Measurements from ENCODE around the gene BRF1. TPM values are rescaled to one million over a fixed set of nuclear protein-coding genes. Genes with fewer than 3 reads are reported as not detected.

The BRF1 gene, protein sequence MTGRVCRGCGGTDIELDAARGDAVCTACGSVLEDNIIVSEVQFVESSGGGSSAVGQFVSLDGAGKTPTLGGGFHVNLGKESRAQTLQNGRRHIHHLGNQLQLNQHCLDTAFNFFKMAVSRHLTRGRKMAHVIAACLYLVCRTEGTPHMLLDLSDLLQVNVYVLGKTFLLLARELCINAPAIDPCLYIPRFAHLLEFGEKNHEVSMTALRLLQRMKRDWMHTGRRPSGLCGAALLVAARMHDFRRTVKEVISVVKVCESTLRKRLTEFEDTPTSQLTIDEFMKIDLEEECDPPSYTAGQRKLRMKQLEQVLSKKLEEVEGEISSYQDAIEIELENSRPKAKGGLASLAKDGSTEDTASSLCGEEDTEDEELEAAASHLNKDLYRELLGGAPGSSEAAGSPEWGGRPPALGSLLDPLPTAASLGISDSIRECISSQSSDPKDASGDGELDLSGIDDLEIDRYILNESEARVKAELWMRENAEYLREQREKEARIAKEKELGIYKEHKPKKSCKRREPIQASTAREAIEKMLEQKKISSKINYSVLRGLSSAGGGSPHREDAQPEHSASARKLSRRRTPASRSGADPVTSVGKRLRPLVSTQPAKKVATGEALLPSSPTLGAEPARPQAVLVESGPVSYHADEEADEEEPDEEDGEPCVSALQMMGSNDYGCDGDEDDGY
- 47.9 and 48.2 TPM in 2 replicates for total RNA-seq

GRCh38 chr14:105300542-105301102 is at the start of gene BRF1:
BRF1 (minus strand) TSS chr14:105301001; CDS start chr14:105300629, 372 bp downstream.

DNA sequence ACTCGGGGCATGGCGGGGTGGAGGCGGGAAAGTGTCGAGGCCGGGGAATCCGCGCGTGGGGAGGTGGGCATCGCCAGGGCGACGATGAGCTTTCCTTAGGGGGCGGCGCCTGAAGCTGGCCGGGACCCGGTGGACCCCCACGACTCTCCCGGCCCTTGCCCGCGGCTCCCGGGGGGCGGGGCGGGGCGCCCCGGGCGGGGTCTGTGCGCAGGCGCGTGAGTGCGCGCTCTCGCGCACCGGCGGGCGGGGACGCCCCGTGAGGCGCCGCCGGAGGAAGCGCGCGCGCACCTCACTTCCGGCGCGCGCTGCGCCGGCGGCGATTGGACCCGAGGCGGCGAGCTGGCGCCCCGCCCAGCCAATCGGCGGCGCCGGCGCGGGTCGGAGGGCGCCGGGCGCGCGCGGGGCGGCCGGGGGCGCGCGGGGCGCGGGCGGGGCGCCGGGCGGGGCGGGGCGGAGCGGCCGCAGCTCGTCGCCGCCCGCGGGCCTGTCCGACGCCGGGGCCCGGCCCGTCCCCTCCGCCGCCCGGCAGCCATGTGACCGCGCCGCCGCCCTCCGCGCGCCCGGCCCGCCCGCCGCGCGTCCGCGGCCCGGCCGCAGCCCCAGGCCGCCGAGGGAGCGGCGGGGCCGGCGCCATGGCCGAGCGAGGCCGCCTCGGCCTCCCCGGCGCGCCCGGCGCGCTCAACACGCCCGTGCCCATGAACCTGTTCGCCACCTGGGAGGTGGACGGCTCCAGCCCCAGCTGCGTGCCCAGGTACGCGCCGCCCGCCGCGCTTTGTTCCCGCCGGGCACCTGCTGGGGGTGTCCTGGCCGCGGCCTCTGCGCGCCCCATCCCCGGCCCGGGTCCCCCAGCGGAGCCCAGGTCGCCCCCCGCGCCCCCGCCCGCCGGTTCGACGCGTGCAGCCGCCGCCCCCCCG is 13.7 kb upstream of the BRF1 start, which contains the start of gene PACS2:
Gene PACS2, plus strand, starts transcription at position 462 of the 914 bp plus-strand sequence. Its CDS starts 171 bp downstream, at position 633.

DNA sequence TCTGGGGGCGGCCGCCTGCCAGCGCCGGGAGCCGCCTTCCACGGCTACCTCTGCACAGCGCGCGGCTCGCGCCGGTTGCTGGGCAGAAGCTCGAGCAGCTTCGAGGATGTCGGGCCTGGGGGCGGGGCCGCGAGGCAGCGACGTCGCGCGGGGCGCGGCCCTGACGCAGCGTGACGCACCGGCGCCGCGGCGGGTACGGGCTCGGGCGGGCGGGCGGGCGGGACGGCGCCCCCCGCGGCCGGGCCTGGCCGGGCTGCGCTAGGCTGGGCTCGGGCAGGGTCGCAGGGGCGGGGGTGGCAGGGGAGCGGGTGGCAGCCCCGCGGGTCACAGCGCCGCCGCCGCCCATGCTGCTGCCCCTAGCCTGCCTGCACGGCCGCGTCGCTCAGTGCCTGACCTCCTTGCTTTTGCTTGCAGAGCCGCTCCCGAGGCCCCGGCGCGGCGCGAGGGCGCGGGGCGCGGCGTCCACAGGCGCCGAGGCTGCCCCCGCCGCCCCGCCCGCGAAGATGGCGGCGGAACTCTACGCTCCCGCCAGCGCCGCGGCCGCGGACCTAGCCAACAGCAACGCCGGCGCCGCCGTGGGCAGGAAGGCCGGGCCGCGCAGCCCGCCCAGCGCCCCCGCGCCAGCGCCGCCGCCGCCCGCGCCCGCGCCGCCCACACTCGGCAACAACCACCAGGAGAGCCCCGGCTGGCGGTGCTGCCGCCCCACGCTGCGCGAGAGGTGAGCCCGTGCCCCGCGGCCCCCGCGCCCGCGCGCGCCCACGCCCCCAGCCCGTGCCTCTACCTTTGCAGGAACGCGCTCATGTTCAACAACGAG is 52.2 kb downstream of the BRF1 start, which contains the start of gene BTBD6:
Gene BTBD6, plus strand, starts transcription at position 166 of the 814 bp plus-strand sequence. Its CDS starts 179 bp downstream, at position 345.

DNA sequence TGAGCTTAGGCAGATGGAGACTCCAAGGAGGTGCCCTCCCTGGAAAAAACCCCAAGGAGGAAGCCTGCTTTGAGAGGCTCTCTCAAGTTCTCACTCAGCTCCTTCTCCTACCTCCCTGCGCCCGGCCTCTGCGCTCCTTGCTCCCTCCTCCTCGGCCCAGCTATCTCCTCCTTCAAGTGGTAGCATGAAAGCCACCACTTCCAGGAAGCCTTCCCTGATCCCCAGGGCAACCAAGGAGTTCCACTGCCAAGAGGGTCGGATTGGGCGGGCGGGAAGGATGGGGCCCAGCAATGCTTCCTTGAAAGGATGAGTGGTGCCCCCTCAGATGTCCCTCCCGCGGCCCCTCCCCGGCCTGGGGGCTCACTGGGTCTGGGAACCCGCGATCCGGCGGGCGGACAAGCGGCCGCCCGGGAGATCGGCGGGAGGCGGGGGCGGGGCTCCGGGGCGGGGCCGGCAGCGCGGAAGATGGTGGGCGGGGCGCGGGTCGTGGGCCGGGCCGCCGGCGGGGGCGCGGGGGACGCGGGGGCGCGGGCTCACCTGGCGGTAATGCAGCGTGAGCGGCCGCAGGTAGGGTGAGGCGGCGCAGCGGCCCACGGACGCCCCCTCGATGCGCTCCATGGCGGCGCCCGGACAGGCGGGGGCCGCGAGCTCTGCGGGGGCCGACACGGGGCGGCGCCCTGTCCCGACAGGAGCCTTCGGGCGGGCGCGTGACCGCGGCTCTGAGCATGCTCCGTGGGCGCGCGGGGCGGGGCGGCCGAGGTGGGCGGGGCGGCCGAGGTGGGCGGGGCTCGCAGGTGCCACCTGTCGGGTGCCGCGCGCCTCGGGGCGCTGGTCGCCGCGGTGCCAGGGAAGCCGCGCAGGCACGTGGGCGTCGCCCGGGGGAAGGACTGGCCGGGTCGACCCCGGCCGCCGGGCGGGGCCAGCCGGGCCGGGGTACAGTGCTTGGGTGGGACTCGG is 119.9 kb downstream of the BRF1 start, which contains the start of gene NUDT14:
Gene NUDT14, minus strand, starts transcription at position 721 of the 957 bp plus-strand sequence. Its CDS starts 103 bp downstream, at position 618.

DNA sequence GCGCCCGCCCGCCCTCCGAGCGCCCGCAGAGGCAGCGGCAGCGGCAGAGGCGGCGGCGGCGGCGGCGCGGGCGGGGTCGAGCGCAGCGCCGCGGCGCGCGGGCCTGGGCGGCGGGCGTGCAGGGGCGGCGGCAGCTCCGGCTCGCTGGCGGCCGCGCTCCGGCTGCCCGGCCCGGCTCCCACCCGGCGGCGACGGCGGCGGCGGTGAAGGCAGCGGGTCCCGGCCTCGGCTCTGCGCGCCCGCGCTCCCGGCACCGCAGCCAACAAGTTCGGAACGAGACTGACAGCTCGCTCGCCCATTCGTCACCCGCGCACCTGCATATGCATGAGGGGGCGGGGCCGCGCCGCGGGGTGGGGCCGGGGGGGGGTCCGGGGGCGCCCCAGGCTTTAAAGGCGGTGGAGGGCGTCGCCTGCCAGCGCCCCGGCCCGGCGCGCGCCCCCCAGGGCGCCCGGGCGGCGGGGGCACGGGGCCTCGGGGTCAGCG is 132.3 kb downstream of the BRF1 start, which contains the start of gene JAG2:
Gene JAG2, minus strand, starts transcription at position 281 of the 483 bp plus-strand sequence. CDS start 356 bp downstream, outside the sequence.

Other genes starting within 250 kb of the BRF1 start
- gene GPR132, start 235.6 kb downstream of the BRF1 start, total RNA-seq: 0.16 TPM in 1 of 2 replicates, not detected in the other
- gene JAG2, start 132.2 kb downstream of the BRF1 start, total RNA-seq: 0.61 and 2.3 TPM in 2 replicates
- 8.5 and 8.6 TPM in 2 replicates for gene NUDT14, start 119.7 kb downstream of the BRF1 start, total RNA-seq
- gene BTBD6, start 52.5 kb downstream of the BRF1 start, total RNA-seq: 48.2 and 59.1 TPM in 2 replicates
- gene PACS2, start 13.7 kb upstream of the BRF1 start, total RNA-seq: 69.9 and 77.6 TPM in 2 replicates
- 0.36 and 0.49 TPM in 2 replicates for gene TEX22, start 97.5 kb upstream of the BRF1 start, total RNA-seq
- 55.7 and 65.2 TPM in 2 replicates for gene MTA1, start 118.8 kb upstream of the BRF1 start, total RNA-seq
- gene CRIP2, start 173.8 kb upstream of the BRF1 start, total RNA-seq: 55.2 and 76.9 TPM in 2 replicates
- gene CRIP1, start 185.9 kb upstream of the BRF1 start, total RNA-seq: 13.1 and 26.5 TPM in 2 replicates
- gene TEDC1, start 190.2 kb upstream of the BRF1 start, total RNA-seq: 2.6 and 4.0 TPM in 2 replicates
- 5.8 and 7.6 TPM in 2 replicates for gene TMEM121, start 225.6 kb upstream of the BRF1 start, total RNA-seq